IPS-NIHi11 (cell line): Measurements from ENCODE around the gene ZCCHC14.

Experiments used
- DNase-seq: peaks from one replicate; pipeline ENCODE4 v3.0.0; 2012; ENCODE audit warnings: mixed read lengths, low spot score

ZCCHC14 gene

DNA sequence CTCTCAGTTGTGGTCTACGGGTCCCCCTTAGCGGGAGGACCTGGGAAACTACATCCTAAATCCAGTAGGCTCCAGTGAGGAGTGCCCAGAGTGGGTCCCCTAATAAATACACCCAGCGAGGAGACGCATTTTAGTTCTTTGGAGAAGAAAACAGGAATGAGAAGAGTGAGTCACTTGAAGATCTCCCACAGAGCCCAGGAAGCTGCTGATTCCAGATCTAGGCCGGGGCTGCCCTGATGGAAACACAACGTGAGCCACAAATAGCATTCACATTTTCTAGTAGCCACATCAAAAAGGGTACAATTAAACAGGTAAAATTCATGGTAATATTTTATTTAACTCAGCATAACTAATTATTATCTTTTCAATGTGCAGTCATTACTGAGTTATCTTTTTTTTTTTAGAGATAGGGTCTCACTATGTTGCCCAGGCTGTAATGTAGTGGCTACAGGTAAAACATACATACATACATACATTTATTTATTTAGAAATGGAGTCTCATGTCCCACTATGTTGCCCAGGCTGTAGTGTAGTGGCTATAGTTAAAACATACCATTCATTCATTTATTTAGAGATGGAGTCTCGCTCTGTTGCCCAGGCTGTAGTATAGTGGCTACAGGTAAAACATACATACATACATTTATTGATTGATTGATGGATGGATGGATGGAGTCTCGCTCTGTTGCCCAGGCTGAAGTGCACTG is 130.8 kb downstream of the ZCCHC14 start:
- DNase-seq: no peak

DNA sequence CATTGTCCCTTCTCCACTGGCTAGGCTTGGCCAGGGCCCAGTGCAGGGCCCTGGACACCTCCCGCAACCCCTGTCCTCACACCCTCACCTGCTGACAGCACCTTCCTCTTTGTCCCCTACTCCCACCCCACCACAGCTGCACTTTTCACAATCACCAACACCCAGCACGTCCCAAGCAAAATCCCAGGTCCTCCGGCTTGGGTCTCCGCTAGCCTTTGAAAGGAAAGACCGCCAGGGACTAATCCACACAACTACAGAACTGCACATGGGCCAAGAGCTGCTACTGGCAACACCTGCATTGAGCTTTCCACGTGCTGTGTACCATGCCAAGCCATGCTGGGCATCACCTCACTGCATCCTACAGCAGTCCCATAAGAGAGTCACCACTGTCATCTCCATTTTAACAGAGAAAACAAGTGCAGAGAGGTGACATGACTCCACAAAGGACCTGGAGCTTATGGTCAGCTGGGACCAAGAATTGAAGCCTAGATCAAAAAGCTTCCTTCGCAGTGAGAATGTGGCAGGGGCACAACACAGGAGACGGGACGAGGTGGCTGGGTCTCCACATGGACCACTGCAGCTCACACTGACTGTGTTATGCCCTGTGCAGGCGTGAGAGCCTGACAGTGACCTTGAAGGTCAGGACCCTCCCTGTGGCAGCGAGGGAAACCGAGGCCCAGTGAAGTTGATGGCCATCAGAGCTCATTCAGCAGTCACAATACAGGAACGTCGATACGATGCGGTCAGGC is 131.8 kb downstream of the ZCCHC14 start:
- DNase-seq: no peak

DNA sequence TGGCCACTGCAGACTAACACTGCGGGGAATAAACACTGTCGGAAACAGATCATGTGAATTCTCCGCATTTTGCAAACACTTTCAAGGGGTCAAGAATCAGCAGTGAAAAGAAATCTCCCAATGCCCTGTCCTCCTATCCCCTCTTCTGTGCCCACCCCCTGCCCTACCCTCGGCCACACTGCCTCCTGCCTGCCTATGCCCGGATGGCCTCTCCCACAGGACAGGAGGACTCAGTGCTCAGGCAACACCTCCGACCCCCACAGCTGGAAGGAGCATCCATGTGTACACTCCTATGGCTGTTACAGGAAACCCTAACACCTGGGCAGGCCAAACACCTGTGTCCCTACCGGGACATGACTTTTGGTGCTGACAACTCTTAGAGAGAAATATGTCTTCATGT is 133.7 kb downstream of the ZCCHC14 start:
- no peak for DNase-seq

DNA sequence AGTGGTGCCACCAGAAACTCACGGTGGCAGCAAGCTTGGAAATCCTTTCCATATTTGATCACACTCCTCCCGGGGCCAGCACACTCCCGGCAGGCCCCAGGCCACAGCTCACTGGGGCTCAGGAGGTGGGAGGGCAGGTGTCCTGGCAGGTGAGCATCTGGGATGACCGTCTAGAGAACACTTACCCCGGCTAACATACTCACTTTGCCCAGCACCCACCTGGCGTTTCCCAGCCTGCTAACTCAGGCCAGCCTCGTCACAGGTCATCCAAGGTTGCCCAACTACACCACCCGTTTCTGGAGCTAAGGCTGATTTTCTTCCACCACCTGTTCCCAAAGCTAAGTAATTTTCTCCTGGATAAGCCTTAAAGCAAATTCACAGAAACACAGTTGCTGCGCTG is 134.1 kb downstream of the ZCCHC14 start:
- no peak for DNase-seq

DNA sequence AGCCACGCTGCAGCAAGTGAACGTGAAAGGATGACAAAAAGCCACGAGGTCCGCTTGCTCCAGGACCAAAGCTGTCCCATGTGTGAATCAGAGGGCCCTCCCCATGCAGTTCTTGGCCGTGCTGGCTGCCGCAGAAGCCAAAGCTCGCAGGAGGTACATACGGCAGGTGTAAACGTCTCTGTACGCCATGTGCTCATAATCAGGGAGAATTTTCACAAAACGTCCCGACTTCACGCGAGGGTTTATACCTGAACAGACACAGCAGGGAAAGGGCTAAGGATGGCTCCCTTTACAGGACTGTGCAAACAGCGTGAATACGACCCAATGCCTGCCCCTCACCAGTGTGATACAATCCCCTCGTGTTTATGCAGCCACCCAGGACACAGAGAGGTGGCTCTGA is 134.6 kb downstream of the ZCCHC14 start:
- DNase-seq: no peak

DNA sequence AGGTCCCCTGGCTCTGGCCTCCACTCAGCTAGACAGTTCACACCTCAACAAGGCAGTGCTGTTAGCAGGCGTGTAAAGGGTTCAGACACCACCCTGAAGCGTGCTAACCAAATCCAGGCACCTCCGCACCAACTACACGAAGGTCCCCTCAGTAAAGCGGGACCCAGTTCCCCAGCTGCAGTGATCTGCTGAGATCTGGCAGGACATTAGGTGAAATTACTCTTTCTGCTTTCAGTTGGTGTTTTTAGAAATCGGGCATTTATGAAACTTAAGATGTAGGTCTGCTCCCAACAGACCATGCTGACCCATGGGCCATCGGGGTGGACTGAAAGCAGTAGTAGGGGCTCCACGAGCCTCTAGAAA is 136.4 kb downstream of the ZCCHC14 start:
- no peak for DNase-seq
